HG03135 (cell line): ENCODE data around the gene ZNF728.
"Not testable (repeated sequence)": the region's sequence is repeated elsewhere in the genome, so short reads cannot be mapped to it uniquely, and the experiment has no call there.

Experiments
- ATAC-seq: cut with Tn5 transposase; IDR thresholded peaks from one replicate; pipeline ENCODE4 v1.9.1; 2021; ENCODE audit warnings: mild to moderate bottlenecking, moderate library complexity; ENCODE audit not compliant: unreplicated experiment

ZNF728 gene

DNA sequence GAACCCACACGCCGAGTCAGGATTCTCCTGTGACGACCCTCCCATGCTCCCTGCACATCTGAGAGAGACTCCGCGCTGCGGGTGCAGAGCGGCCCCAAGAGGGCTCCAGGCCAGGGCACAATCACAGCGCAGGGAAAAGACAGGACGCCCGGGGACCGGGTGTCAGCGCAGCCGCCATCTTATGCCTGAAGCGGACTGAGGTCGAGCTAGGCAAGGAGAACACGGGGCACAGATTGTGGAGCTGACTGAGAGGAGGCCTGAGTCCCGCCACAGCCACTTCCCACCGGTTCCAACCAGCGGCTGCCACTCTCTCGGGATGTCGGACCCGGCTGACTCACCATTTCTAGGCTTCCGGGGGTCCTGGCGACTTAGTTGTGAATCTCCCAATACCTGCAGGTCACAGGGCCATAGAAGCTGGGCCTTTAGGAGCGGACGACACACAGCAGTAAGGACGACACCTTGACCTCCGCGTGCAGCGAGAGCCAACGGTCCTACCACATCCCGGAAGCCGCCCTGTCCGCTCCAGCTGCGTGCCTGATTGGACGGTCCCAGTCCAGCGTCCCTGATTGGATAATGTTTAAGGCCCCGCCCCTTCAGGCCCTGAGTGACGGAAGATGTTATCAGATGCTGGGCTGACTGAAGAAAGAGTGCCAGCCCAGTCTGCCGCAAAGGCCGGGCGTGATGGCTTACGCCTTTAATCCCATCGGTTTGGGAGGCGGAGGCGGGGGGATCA is at the start of gene ZNF728:
TSS of gene ZNF728 (minus strand) at position 487 of the 733 bp plus-strand sequence. CDS start at position 341, 146 bp downstream.
- no peak for ATAC-seq

DNA sequence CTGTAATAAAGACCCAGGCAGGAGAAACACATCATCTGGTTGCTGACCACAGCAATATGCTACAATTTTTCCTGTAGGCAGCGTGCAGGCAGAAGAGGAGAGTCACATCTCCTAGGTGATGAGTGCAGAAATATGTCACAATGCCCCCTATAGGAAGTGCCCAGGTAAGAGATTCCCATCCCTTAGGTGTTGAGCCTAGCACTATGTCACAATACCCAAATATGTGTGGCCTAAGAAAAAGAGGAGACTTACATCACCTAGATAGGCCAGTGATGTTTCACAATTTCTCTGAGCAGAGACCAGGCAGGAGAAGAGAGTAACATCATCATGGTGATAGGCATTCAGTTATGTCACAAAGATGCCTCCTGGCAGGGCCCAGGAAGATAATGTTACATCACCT is 49.4 kb upstream of the ZNF728 start:
- ATAC-seq, result no peak

DNA sequence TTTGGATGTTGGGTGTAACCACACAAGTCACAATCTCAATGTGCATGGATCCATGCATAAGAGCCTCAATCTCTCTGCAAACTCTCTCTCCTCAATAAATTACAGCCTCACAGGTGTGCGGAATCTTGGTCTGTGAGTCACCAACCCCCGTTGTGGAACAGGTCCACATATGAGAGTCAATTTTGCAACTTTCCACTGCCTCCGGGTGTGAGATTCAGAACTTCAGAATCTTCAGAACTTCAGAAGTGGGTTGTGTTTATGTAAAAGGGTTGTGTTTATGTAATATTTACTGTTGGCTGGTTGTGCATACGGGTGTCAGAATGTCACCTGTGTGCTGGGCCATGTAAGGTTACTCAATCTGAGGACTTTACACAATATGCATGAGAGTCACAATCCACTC is 46.3 kb upstream of the ZNF728 start:
- no peak for ATAC-seq

DNA sequence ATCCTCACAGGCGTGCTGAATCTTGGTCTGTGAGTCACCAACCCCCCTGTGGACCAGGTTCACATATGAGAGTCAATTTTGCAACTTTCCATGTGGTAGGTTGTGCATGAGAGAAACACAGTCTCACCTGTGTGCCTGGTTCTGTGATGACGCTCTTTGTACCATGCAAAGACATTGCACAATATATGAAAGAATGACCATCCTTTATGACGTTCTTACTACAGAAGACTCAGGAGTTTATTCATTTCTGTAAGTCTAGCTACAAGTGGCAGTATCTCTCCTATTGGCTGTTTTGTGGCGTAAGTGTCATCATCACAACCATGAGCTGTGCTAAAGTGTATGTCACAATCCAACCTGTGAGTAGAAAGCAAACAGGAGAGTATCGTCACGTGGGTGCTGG is 43.8 kb upstream of the ZNF728 start:
- no peak for ATAC-seq

DNA sequence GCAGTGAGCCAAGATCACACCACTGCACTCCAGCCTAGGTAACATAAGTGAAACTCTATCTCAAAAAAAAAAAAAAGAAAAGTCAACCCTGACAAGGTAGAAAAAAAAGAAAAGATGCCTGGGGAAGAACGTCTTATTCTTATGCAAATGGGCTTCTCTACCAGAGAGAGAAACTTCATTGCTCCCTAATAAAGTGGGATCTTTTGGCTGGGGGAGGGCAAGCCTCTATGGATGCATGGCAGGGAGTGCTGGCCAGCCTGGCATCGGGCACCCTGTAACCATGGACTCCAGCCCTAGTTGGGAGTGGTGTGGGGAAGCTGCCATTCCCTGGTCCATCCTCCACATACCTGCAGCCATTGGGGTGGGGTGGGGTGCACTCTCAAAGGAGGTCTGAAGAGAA is 30.7 kb upstream of the ZNF728 start:
- no peak for ATAC-seq

DNA sequence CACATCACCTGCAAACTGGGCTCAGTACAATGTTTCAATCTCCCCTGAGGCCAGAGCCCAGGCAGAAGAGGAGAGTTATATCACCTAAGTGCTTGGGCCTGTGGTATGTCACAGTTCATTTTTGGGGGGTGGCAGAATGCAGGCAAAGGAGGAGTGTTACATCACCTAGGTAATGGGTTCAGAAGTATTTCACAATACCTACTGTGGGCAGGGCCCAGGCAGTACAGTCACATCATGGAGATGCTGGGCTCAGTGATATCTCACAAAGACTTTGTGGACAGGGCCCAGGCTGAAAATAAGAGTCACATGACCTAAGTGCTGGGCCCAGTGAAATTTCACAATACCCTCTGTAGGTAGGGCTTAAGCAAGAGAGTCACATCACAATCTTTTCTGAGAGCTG is 12.7 kb upstream of the ZNF728 start:
- ATAC-seq, result no peak

DNA sequence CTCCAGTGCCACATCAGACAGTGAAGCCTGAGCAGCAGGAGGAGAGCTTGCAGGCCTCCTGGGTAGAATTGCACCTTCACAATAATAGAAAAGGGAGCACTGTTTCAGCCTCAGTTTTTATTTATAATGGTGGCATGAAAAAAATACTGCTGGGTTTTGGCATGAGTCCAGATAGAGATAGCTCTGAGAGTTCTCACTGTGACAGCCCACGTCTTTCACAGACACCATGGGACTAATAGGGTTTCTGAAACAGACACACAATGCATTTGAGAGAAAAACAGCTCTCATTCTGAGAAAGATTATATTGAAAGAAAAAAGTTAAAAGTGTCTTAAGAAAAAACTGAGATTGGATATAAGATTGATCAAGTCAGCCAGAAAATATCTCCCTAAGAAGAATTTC is 8.0 kb downstream of the ZNF728 start:
- not testable (repeated sequence) for ATAC-seq

DNA sequence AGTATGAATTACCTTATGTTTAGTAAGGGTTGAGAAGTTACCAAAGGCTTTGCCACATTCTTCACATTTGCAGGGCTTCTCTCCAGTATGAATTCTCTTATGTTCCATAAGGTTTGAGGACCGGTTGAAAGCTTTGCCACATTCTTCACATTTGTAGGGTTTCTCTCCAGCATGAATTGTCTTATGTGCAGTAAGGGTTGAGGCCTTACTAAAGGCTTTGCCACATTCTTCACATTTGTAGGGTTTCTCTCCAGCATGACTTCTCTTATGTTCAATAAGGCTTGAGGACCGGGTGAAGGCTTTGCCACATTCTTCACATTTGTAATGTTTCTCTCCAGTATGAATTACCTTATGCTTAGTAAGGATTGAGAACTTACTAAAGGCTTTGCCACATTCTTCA is 26.7 kb downstream of the ZNF728 start:
- no peak for ATAC-seq

DNA sequence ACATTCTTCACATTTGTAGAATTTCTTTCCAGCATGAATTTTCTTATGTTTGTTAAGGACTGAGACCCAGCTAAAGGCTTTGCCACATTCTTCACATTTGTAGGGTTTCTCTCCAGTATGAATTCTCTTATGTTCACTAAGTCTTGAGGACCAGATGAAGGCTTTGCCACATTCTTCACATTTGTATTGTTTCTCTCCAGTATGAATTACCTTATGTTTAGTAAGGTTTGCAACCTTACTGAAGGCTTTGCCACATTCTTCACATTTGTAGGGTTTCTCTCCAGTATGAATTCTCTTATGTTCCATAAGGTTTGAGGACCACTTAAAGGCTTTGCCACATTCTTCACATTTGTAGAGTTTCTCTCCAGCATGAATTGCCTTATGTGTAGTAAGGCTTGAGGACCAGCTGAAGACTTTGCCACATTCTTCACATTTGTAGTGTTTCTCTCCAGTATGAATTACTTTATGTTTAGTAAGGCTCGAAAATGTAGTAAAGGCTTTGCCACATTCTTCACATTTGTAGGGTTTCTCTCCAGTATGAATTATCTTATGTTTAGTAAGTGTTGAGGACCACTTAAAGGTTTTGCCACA is 27.3 kb downstream of the ZNF728 start:
- not testable (repeated sequence) for ATAC-seq

DNA sequence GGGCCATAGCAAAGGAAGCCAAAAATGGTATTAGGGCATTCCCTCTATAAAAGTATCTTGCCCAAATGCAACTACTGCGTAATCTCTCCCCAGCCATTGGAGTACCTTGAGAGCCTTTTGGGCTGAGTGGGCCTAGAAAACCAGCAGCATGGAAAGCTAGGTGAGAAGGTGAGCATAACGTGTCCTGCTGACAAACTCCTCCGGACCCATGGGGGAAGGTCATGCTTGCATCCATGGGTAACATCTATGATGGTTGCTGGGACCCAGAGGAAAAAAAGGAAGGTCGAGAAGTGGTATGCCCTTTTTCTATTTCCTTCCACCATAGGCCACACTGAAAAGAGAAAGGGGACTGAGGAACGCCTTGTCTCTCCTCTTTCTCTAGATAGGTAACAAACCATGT is 57.4 kb downstream of the ZNF728 start:
- no peak for ATAC-seq

DNA sequence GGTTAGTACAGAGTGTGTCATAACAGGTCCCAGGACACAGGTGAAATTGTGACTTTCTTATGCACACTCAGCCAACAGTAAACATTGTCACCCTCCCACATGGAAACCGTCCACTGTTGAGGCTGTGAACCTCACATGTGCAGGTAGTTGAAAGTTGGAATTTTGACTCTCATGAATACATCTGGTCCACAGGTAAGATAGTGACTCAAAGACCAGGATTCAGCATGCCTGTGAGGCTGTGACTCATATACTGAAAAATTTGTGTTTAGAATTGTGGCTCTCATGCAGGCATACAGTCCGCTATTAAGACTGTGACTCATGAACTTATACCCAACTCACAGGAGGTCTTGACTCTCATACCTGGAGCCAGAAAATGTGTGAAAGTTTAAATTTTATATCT is 67.8 kb downstream of the ZNF728 start:
- ATAC-seq, result no peak

DNA sequence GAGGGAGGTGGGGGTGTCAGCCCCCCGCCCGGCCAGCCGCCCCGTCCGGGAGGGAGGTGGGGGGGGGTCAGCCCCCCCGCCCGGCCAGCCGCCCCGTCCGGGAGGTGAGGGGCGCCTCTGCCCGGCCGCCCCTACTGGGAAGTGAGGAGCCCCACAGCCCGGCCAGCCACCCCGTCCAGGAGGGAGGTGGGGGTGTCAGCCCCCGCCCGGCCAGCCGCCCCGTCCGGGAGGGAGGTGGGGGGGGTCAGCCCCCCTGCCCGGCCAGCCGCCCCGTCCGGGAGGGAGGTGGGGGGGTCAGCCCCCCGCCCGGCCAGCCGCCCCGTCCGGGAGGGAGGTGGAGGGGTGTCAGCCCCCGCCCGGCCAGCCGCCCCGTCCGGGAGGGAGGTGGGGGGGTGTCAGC is 75.4 kb downstream of the ZNF728 start:
- not testable (repeated sequence) for ATAC-seq

DNA sequence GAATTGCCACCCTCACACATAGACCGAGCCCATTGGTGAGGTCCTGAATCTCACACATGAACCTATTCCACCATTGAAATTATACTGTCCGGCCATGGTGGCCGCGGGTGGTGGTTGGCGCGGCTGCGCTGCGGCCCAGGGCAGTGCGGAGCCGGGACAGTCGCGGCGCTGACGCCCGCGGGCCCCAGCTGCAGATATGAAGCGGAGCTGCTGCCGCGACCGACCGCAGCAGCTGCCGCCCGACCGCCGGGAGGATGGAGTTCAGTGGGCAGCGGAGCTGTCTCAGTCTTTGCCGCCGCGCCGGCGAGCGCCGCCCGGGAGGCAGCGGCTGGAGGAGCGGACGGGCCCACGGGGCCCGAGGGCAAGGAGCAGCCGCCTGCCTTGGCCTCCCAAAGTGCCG is 77.8 kb downstream of the ZNF728 start:
- not testable (repeated sequence) for ATAC-seq
